NB4 (cell line): Measurements from ENCODE around the gene SNAP25.

ENCODE experiments used
- CTCF ChIP-seq: IDR thresholded peaks from one replicate; pipeline ENCODE4 v1.5.1; 2012; ENCODE audit warnings: low read depth, low read length
- POLR2A ChIP-seq: IDR thresholded peaks from 2 replicates; pipeline ENCODE4 v1.6.1; 2011; ENCODE audit warnings: mild to moderate bottlenecking; ENCODE audit not compliant: insufficient read length; ENCODE audit errors: extremely low read depth

DNA sequence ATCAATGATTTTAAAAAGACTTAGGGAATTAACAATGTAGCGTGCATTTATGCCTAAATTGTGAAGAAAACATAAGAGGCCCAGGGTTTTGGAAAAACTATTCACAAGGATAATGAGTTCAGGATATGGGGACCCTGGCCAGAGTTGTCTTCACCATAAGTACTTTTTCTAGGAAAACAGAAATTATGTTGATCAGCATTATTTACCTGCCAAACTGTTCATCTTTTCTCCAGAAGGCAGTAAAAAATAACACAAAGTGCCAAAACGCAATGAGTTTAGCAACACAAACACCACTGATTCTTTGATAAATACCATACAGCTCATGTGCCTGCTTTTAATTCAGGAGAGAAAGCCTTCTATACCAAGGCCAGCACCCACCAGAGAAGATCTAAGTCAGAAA, 43.1 kb downstream of the SNAP25 start:
- no peak for TF ChIP-seq CTCF
- TF ChIP-seq POLR2A, result no peak
